Measurements from ENCODE around the gene C5orf15.

- TF ChIP-seq SIN3A (IDR thresholded peaks at IDR 0.05; ENCODE audit: borderline replicate concordance, low read depth, low read length) = no peak
- TF ChIP-seq CHD2 (IDR thresholded peaks at IDR 0.05; ENCODE audit: low read length, partially characterized antibody) = no peak
- TF ChIP-seq CTCF (IDR thresholded peaks at IDR 0.05) = no peak
- no peak for TF ChIP-seq MXI1 (IDR thresholded peaks at IDR 0.05; ENCODE audit: low read depth, low read length)
- TF ChIP-seq POLR2AphosphoS5 (IDR thresholded peaks at IDR 0.05; ENCODE audit: low read depth, low read length) = no peak
- TF ChIP-seq SMC3 (IDR thresholded peaks at IDR 0.05; ENCODE audit: low read depth, low read length) = no peak
These were observed 62.1 kb downstream of the C5orf15 start for GRCh38 chr5:133906303-133906702.

Measured in SK-N-SH (cell line).